HG03571 (cell line): ENCODE measurements around the gene SUPT6H.
"Not testable (repeated sequence)": the region's sequence is repeated elsewhere in the genome, so short reads cannot be mapped to it uniquely, and the experiment has no call there.

Experiments
- ATAC-seq: cut with Tn5 transposase; IDR thresholded peaks from one replicate; pipeline ENCODE4 v1.9.1; 2021; ENCODE audit not compliant: unreplicated experiment

SUPT6H gene

DNA sequence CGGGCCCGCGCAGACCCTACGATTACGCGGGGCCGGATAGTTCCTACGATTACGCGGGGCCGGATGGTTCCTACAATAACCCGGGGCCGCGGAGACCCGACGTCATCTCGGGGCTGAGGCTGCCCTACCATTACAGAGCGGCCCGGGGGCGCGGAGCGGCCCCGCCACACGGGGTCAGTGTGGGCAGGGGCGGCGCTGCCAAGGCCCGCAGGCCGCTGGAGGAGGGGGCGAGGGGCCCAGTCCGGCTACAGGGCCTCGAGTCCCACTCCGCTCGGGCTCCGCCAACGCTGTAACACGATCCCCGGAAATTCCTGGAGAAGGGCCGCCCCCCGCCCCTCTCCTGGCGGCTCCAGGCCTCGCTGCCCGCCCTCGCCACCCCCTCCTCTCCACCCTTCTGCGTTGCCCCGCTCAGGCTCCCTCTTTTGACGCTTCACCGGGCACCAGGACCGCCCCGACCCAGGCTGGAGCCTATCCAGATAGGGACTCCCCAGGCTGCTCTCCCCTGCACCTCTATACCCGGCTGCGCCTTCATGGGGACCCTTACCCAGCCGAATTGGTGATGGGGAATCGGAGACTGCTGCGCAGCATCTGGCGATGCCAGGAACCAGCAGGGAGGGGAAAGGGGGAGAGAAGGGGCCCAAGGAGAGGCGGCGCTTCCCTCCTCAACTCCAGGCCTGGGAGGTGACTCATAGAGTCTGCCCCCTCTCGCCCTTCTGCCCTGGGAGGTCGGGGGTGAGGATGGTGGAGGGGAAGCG lies 55.8 kb downstream of the SUPT6H start, which contains the start of gene RAB34:
TSS of gene RAB34 (minus strand) at position 291 of the 755 bp plus-strand sequence. CDS start 602 bp downstream, outside the sequence.
- no peak for ATAC-seq

DNA sequence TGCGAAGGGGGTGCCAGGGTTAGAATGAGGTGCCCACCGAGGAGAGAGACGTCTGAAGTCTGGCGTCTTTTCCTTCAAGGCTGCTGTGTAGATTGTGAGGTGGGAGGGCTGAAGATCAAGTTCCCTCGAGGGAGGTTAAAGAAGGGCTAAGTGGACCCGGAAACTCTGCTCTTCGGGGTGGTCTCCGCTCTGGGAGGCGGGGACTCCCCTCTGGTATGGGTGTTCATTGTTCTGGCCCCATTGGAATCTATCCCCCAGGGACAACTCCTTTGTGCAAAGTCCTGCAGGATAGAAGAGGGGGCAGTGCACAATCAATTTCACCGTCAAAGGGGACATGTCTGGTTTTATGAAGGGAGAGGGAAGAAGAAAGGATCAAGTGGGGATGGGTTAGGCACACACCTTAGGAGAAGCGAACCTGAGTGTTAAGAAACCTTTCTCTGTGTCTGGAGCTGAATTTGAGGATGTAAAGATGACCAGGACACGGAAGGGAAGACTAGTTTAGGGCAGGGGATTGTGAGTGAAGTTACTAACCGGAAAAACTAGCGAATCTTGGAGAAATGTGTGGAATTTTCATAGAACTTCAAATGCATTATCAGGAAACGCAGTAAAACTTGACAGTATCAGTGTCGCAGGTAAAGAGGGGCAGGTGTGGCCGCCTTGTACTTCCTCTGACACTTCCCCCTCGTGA lies 56.5 kb downstream of the SUPT6H start:
- ATAC-seq: no peak

DNA sequence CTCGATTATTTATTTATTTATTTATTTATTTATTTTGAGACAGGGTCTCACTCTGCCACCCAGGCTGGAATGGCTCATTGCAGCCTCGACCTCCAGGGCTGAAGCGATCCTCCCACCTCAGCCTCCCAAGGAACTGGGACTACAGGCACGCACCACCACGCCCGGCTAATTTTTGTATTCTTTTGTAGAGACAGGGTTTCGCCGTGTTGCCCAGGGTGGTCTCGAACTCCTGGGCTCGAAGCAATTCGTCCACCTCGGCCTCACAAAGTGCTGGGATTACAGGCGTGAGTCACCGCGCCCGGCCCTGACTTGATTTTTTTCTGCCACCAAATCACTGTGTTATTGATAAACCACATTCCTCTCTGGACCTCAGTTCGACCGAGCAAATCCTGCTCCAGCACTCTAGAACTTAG lies 57.0 kb downstream of the SUPT6H start:
- ATAC-seq: no peak

GRCh38 chr17:28720247-28720996 lies 58.4 kb downstream of the SUPT6H start:
- ATAC-seq: no peak

DNA sequence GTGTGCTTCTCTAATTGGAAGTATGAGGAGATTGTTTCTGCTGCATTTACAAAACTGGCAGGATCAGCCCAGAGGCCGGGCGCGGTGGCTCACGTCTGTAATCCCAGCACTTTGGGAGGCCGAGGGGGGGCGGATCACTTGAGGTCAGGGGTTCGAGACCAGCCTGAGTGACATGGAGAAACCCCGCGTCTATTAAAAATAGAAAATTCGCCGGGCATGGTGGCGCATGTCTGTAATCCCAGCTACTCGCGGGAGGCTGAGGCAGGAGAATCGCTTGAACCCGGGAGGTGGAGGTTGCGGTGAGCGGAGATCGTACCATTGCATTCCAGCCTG lies 59.0 kb downstream of the SUPT6H start:
- ATAC-seq: not testable (repeated sequence)

- no peak for ATAC-seq
These were observed 60.6 kb downstream of the SUPT6H start for GRCh38 chr17:28722417-28723158.

- no peak for ATAC-seq
These were observed 61.3 kb downstream of the SUPT6H start for GRCh38 chr17:28723159-28723835.

- ATAC-seq: not testable (repeated sequence)
These were observed 62.0 kb downstream of the SUPT6H start for GRCh38 chr17:28723836-28724499.

DNA sequence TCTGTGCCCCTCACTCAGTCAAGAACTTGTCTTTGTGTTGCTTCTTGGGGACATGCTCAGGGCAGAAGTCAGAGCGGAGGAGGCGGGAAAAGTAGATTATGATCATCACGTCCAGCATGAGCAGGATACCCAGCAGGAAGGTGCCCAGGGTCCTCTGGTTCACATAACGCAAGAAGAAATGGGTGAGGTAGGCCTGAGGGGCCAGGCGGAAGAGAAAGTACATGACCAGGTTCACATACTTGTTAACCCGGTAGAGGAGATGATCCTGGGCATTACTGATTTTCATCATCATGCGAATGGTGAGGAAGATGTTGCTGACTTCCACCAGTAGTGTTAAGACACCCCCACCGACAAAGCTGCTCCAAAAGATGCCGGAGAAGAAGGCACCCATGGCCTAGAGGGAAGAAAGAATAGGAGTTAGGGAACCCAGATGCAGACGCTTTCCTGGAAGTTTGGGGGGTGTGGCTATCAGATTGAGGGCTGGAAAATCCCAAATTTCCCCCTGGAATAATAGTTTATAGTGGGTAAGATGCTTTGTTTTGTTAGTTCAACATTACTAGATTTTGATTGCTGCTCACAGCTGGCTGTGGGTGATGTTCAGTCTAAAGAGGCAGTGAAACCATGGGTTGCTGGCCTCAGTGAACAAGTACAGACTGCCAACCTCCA lies 62.6 kb downstream of the SUPT6H start:
- ATAC-seq: no peak

DNA sequence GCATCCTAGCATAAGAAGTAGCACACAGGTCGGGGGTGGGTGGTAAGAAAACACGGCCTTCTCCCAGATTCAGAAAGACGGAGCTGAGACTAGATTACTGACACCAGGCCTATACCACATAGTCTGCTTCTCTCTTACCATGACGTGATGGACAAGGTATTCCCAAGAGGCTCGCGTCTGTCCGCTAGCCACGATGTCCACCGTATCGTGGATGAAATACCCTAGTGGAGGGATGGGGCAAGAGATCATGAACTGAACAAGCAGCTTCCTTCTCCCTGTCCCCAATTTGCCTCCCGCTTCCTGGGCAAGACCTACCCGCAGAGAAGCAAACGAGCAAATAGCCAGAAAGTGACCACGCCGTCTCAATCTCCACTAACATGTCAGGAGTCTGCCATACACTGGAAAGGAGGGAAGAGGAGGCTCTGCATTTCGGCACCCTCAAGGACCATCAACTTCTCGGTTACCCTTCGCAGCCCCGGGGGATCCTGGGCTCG lies 63.2 kb downstream of the SUPT6H start:
- no peak for ATAC-seq

DNA sequence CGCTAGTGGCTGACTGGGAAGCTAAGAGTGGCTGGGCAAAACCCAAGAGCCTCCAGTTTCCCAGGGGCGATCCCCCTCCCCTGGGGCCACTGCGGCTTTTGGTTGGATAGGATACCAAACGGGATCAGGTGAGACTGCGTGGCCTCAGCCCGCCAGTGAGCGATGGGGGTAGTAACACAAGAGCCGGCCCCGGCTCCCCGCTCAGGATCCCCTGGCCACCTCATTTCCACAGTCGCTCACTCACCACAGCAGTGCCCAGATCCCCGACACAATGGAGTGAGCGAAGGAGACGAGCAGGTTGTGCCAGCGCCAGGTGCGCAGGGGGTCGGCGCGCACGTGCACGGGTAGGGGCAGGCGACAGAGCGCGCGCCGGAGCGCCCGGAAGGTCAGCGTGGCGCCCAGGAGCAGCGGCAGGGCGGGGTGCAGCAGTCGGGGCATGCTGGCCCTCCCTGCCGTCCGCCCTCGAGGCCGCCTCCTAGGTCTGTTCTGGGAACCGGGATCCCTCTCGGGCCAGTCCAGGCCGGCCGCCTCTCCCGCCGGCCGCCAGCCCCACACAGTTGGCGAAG lies 63.7 kb downstream of the SUPT6H start:
- ATAC-seq: no peak

DNA sequence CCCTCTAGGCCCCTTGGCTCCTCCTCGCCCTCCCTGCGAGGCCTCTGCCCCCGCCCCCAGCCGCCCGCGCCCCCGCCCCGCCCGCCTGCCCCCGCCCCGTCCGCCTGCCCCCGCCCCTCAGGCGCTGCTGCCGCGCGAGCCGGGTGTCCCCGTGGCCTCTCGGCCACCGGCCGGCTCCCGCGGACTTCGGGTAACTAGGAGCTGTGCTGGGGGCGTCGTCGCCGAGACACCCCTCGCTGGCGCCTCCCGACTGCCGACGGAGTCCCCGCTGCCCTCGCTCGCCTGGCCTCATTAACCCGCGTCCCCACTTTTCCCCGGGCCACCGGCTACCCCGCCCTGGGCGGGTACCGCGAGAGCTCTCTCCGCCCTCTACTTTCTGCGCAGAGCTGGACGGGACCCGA lies 64.2 kb downstream of the SUPT6H start, which contains the start of gene TLCD1:
TSS of gene TLCD1 (minus strand) at position 8 of the 401 bp plus-strand sequence. CDS start 136 bp downstream, outside the sequence.
- no peak for ATAC-seq

DNA sequence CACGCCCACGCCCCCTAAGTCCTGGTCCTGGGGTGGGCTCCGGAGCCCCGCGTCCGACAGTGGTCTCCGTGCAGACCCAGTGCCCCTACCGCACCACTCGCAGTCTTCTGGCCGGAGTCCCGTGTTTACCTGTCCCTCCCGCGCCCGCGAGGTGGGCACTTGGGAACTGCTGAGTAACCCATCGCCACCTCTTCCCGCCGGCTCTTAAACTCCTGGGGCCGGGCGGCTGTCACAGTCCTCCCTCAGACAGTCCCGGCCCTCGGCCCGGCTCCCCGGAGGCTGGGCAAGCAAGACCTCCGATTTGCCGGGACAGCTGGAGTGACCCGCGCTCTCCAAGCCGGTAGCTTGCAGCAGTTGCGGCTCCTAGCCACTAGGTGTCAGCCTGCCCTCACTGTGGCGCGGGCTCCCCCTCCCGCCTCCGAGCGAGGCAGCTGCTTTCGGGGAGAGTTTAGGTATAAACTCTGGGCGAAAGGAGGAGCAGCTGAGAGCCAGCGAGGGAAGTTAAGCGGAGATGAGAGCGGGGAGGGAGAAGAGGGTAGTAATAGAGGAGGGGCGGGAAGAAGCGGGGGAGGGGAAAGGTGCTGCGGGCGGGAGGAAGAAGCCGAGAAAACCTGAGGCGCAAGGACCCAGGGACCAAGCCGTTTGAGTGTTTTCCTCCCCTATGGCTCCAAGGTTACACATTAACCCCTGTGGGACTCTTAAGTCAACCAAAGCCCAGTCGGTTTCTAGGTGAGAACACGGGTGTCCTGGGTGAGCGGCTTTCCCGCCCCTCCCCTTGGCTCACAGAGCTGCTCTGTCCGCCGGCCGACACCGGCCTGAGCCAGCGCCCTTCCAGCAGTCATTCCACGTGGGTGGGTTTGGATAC lies 64.9 kb downstream of the SUPT6H start:
- ATAC-seq: peak; percentile 34

- ATAC-seq: peak; percentile 27
These were observed 66.6 kb downstream of the SUPT6H start, which contains the start of gene NEK8 for GRCh38 chr17:28728364-28729200. TSS of gene NEK8 (plus strand) at chr17:28728788. CDS start at chr17:28728814, 26 bp downstream.

GRCh38 chr17:28729950-28730330 lies 67.9 kb downstream of the SUPT6H start:
- no peak for ATAC-seq

GRCh38 chr17:28733346-28733745 lies 71.3 kb downstream of the SUPT6H start:
- ATAC-seq: no peak

DNA sequence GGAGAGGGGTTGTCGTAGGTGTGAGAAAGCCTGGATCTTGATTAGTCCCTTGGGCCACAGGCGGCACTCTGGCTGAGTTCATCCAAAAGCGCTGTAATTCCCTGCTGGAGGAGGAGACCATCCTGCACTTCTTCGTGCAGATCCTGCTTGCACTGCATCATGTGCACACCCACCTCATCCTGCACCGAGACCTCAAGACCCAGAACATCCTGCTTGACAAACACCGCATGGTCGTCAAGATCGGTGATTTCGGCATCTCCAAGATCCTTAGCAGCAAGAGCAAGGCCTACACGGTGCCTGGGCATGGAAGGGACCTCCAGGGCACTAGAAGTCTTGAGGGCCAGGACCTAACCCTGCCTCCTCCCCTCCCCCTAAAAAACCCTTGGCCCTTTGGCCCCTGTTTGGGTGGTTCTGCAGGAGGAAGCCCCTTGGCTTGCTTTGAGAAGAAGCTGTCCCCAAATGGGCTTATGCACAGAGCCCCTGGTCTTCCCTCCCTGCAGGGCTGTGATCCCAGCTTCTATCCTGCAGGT lies 72.8 kb downstream of the SUPT6H start:
- no peak for ATAC-seq
